Activated CD4-positive, alpha-beta T cell treated with anti-CD3 and anti-CD28 coated beads, Interleukin-2, amount 10 ng/mL, durations not matched to agents 7 days and 5 days (primary cell): ENCODE measurements around the gene KLF8. TPM values are rescaled to one million over a fixed set of nuclear protein-coding genes. Genes with fewer than 3 reads are reported as not detected.
A peak's percentile ranks its signal among the peaks of the same experiment; 100 is the strongest.

ENCODE experiments used
- CTCF ChIA-PET: fragments of 350-600 bp; sonication (Branson Sonifier 250); formaldehyde crosslinking; loops from one replicate; lab custom pipeline; 2021; ENCODE audit warnings: antibody characterized with exemption; lab: Charles Lee
- POLR2A ChIA-PET: fragments of 350-600 bp; sonication (Branson Sonifier 250); formaldehyde crosslinking; loops from one replicate; lab custom pipeline; 2021; ENCODE audit warnings: antibody characterized with exemption; lab: Charles Lee
- DNase-seq: peaks from one replicate; pipeline ENCODE4 v3.0.0-alpha.2; 2020
- H3K27ac Mint-ChIP-seq: one replicate; pipeline ENCODE4 v1.8.0; 2021; ENCODE audit warnings: mild to moderate bottlenecking, moderate library complexity, mixed read lengths
- H3K27me3 Mint-ChIP-seq: one replicate; pipeline ENCODE4 v1.8.0; 2021; ENCODE audit warnings: mixed read lengths
- H3K36me3 Mint-ChIP-seq: one replicate; pipeline ENCODE4 v1.8.0; 2021; ENCODE audit warnings: low read depth, mixed read lengths
- H3K4me1 Mint-ChIP-seq: one replicate; pipeline ENCODE4 v1.8.0; 2021; ENCODE audit warnings: mixed read lengths
- H3K4me3 Mint-ChIP-seq: one replicate; pipeline ENCODE4 v1.8.0; 2021; ENCODE audit warnings: mild to moderate bottlenecking, moderate library complexity, mixed read lengths
- H3K9me3 Mint-ChIP-seq: one replicate; pipeline ENCODE4 v1.8.0; 2021; ENCODE audit warnings: mixed read lengths
- total RNA-seq, 2 experiments: library from RNA; stranded (reverse); gene quantifications; one replicate each; pipeline ENCODE4 v1.2.3, GENCODE V29; 2021

The KLF8 gene
- total RNA-seq, 2 experiments from 2014 or later = 12.8 to 15.2 TPM

GRCh38 chrX:56253832-56254703 lies 21.9 kb downstream of the KLF8 start:
- Mint-ChIP-seq H3K4me3 (no peak overlapping the region), H3K27me3 (no peaks in the 10 kb centered on the region), H3K27ac (no peak overlapping the region), H3K9me3 (no peaks in the 10 kb centered on the region), H3K4me1 (no peaks in the 10 kb centered on the region), H3K36me3 (peaks cover 8% of the 10 kb centered on the region)
- ChIA-PET POLR2A (no interaction called here), CTCF (interaction anchor here (0.5 kb wide), 1 partner anchor 251 kb away, joined by 3 read pairs; no protein-coding TSS in a partner anchor)
- no peak for DNase-seq

- H3K4me1 Mint-ChIP-seq = peaks cover 18% of the 10 kb centered on the region
- H3K27me3 Mint-ChIP-seq = no peaks in the 10 kb centered on the region
- peaks cover 20% of the 10 kb centered on the region for H3K36me3 Mint-ChIP-seq
- H3K27ac Mint-ChIP-seq = no peak overlapping the region
- H3K9me3 Mint-ChIP-seq = no peaks in the 10 kb centered on the region
- POLR2A ChIA-PET = no interaction called here
- CTCF ChIA-PET = interaction anchor here (0.9 to 1.9 kb wide), 2 partner anchors 13 to 460 kb away, joined by 3 to 7 read pairs; partner anchors contain the start of gene NBDY
- no peak for DNase-seq
- no peak overlapping the region for H3K4me3 Mint-ChIP-seq
Measured at GRCh38 chrX:56268888-56269287, 36.7 kb downstream of the KLF8 start.

GRCh38 chrX:56278692-56279091 lies 46.5 kb downstream of the KLF8 start:
- Mint-ChIP-seq H3K4me1 (peaks cover 10% of the 10 kb centered on the region), H3K27ac (no peak overlapping the region), H3K36me3 (no peaks in the 10 kb centered on the region), H3K9me3 (no peaks in the 10 kb centered on the region), H3K4me3 (no peak overlapping the region), H3K27me3 (no peaks in the 10 kb centered on the region)
- ChIA-PET POLR2A (no interaction called here), CTCF (no interaction called here)
- DNase-seq = no peak

GRCh38 chrX:56279863-56280262 lies 47.7 kb downstream of the KLF8 start:
- POLR2A ChIA-PET = no interaction called here
- Mint-ChIP-seq H3K4me3 (no peak overlapping the region), H3K27ac (no peak overlapping the region), H3K27me3 (no peaks in the 10 kb centered on the region), H3K4me1 (peaks cover 10% of the 10 kb centered on the region), H3K9me3 (no peaks in the 10 kb centered on the region), H3K36me3 (peaks cover 2% of the 10 kb centered on the region)
- CTCF ChIA-PET = no interaction called here
- no peak for DNase-seq

GRCh38 chrX:56281789-56282188 lies 49.6 kb downstream of the KLF8 start:
- no peaks in the 10 kb centered on the region for H3K27me3 Mint-ChIP-seq
- CTCF ChIA-PET = interaction anchor here (0.9 to 2.2 kb wide), 4 partner anchors 13 to 452 kb away, joined by 3 to 6 read pairs (median 4); no protein-coding TSS in a partner anchor
- no peak overlapping the region for H3K27ac Mint-ChIP-seq

GRCh38 chrX:56284269-56284668 lies 52.1 kb downstream of the KLF8 start:
- no peak overlapping the region for H3K27ac Mint-ChIP-seq
- H3K4me1 Mint-ChIP-seq = peaks cover 10% of the 10 kb centered on the region
- peaks cover 5% of the 10 kb centered on the region for H3K9me3 Mint-ChIP-seq
- POLR2A ChIA-PET = no interaction called here
- DNase-seq = no peak
- peaks cover 15% of the 10 kb centered on the region for H3K36me3 Mint-ChIP-seq
- CTCF ChIA-PET = interaction anchor here (1.2 kb wide), 2 partner anchors 11 to 444 kb away, joined by 3 read pairs; no protein-coding TSS in a partner anchor
- no peaks in the 10 kb centered on the region for H3K27me3 Mint-ChIP-seq
- no peak overlapping the region for H3K4me3 Mint-ChIP-seq

More at GRCh38 chrX:56281789-56282188, 49.6 kb downstream of the KLF8 start:
- Mint-ChIP-seq H3K4me1 (peaks cover 10% of the 10 kb centered on the region), H3K36me3 (peaks cover 6% of the 10 kb centered on the region), H3K9me3 (no peaks in the 10 kb centered on the region), H3K4me3 (no peak overlapping the region)
- peak; percentile 33 for DNase-seq
- POLR2A ChIA-PET = interaction anchor here (0.8 kb wide), 1 partner anchor 452 kb away, joined by 3 read pairs; no protein-coding TSS in a partner anchor

GRCh38 chrX:56288608-56289007 lies 56.5 kb downstream of the KLF8 start:
- Mint-ChIP-seq H3K4me3 (no peak overlapping the region), H3K27me3 (peaks cover 2% of the 10 kb centered on the region), H3K4me1 (peaks cover 10% of the 10 kb centered on the region), H3K27ac (no peak overlapping the region), H3K9me3 (peaks cover 8% of the 10 kb centered on the region), H3K36me3 (peaks cover 29% of the 10 kb centered on the region)
- CTCF ChIA-PET = no interaction called here
- POLR2A ChIA-PET = no interaction called here
- no peak for DNase-seq

GRCh38 chrX:56289449-56289848 lies 57.3 kb downstream of the KLF8 start:
- ChIA-PET POLR2A (no interaction called here), CTCF (no interaction called here)
- no peak overlapping the region for H3K4me3 Mint-ChIP-seq
- peaks cover 5% of the 10 kb centered on the region for H3K27me3 Mint-ChIP-seq
- H3K36me3 Mint-ChIP-seq = peaks cover 35% of the 10 kb centered on the region
- peaks cover 10% of the 10 kb centered on the region for H3K4me1 Mint-ChIP-seq
- DNase-seq = no peak
- H3K9me3 Mint-ChIP-seq = peaks cover 11% of the 10 kb centered on the region
- H3K27ac Mint-ChIP-seq = no peak overlapping the region

- H3K4me1 Mint-ChIP-seq = no peaks in the 10 kb centered on the region
- peaks cover 15% of the 10 kb centered on the region for H3K9me3 Mint-ChIP-seq
- no peak overlapping the region for H3K4me3 Mint-ChIP-seq
- peaks cover 17% of the 10 kb centered on the region for H3K36me3 Mint-ChIP-seq
- no peak overlapping the region for H3K27ac Mint-ChIP-seq
- CTCF ChIA-PET = no interaction called here
- DNase-seq = no peak
- POLR2A ChIA-PET = no interaction called here
- H3K27me3 Mint-ChIP-seq = no peaks in the 10 kb centered on the region
Measured at GRCh38 chrX:56308726-56309125, 76.6 kb downstream of the KLF8 start.

- H3K36me3 Mint-ChIP-seq = peaks cover 17% of the 10 kb centered on the region
- H3K4me3 Mint-ChIP-seq = no peak overlapping the region
- H3K9me3 Mint-ChIP-seq = peaks cover 15% of the 10 kb centered on the region
- no peak overlapping the region for H3K27ac Mint-ChIP-seq
- ChIA-PET POLR2A (no interaction called here), CTCF (no interaction called here)
- no peak for DNase-seq
- H3K4me1 Mint-ChIP-seq = peaks cover 3% of the 10 kb centered on the region
- no peaks in the 10 kb centered on the region for H3K27me3 Mint-ChIP-seq
Measured at GRCh38 chrX:56309881-56310280, 77.7 kb downstream of the KLF8 start.

- ChIA-PET CTCF (no interaction called here), POLR2A (no interaction called here)
- Mint-ChIP-seq H3K36me3 (peaks cover 17% of the 10 kb centered on the region), H3K27me3 (no peaks in the 10 kb centered on the region), H3K4me3 (no peak overlapping the region), H3K27ac (no peak overlapping the region), H3K9me3 (peaks cover 15% of the 10 kb centered on the region), H3K4me1 (peaks cover 3% of the 10 kb centered on the region)
- DNase-seq = no peak
Measured at GRCh38 chrX:56310581-56310980, 78.4 kb downstream of the KLF8 start.

- Mint-ChIP-seq H3K27me3 (no peaks in the 10 kb centered on the region), H3K4me3 (no peak overlapping the region), H3K9me3 (peaks cover 9% of the 10 kb centered on the region), H3K36me3 (peaks cover 8% of the 10 kb centered on the region), H3K27ac (no peak overlapping the region), H3K4me1 (peaks cover 3% of the 10 kb centered on the region)
- no peak for DNase-seq
- CTCF ChIA-PET = interaction anchor here (0.8 kb wide), 1 partner anchor 289 kb away, joined by 3 read pairs; no protein-coding TSS in a partner anchor
- POLR2A ChIA-PET = no interaction called here
Measured at GRCh38 chrX:56313308-56313707, 81.2 kb downstream of the KLF8 start.

- H3K4me3 Mint-ChIP-seq = no peak overlapping the region
- H3K27ac Mint-ChIP-seq = no peak overlapping the region
- H3K9me3 Mint-ChIP-seq = peaks cover 4% of the 10 kb centered on the region
- H3K36me3 Mint-ChIP-seq = peaks cover 3% of the 10 kb centered on the region
- DNase-seq = no peak
- ChIA-PET POLR2A (no interaction called here), CTCF (interaction anchor here (0.8 kb wide), 1 partner anchor 288 kb away, joined by 3 read pairs; no protein-coding TSS in a partner anchor)
- no peaks in the 10 kb centered on the region for H3K27me3 Mint-ChIP-seq
- peaks cover 3% of the 10 kb centered on the region for H3K4me1 Mint-ChIP-seq
Measured at GRCh38 chrX:56314334-56314733, 82.2 kb downstream of the KLF8 start.
